Measurements from ENCODE around the gene MC1R.

GRCh38 chr16:89958596-89958995, 39.9 kb downstream of the MC1R start:
- no peak for TF ChIP-seq RAD21 (IDR thresholded peaks at IDR 0.05; ENCODE audit: low read length)
- TF ChIP-seq MXI1 (IDR thresholded peaks at IDR 0.05; ENCODE audit: borderline replicate concordance, low read depth, low read length) = no peak
- no peak for TF ChIP-seq CTCF (conservative IDR thresholded peaks at IDR 0.05; ENCODE audit: low read depth, low read length)
- no peak for TF ChIP-seq CHD1 (IDR thresholded peaks at IDR 0.05; ENCODE audit: low read depth, low read length)

All from IMR-90 (cell line).